Ovary (tissue), 3 donors: ENCODE data around the gene STING1.
"Not testable (repeated sequence)": the region's sequence is repeated elsewhere in the genome, so short reads cannot be mapped to it uniquely, and the experiment has no call there.

ENCODE experiments used
- CTCF ChIP-seq, 3 donors: fragments of 450-650 bp in 2 of 3; fragments of 200-600 bp in 1 of 3; IDR thresholded peaks; one replicate each; pipeline versions ENCODE4 v1.5.1 to v1.8.0; 2016 to 2022; ENCODE audit warnings: antibody characterized with exemption in 3 of 3, mild to moderate bottlenecking in 1 of 3
- POLR2A ChIP-seq: fragments of 450-650 bp; IDR thresholded peaks from one replicate; pipeline ENCODE4 v1.6.1; 2017; ENCODE audit warnings: antibody characterized with exemption, mild to moderate bottlenecking, moderate library complexity
- donor health status: DM: no; HTN: no; CAD: no.

GRCh38 chr5:139527090-139527470 lies 44.5 kb upstream of the STING1 start:
- TF ChIP-seq CTCF (IDR thresholded peaks at IDR 0.05); POLR2A: not testable (repeated sequence)
